HG02870 (cell line): Measurements from ENCODE around the gene LAIR2.
"Not testable (repeated sequence)": the region's sequence is repeated elsewhere in the genome, so short reads cannot be mapped to it uniquely, and the experiment has no call there.

ENCODE experiments used
- ATAC-seq: cut with Tn5 transposase; IDR thresholded peaks from one replicate; pipeline ENCODE4 v1.9.1; 2021; ENCODE audit warnings: mild to moderate bottlenecking, moderate library complexity; ENCODE audit not compliant: unreplicated experiment

The LAIR2 gene

DNA sequence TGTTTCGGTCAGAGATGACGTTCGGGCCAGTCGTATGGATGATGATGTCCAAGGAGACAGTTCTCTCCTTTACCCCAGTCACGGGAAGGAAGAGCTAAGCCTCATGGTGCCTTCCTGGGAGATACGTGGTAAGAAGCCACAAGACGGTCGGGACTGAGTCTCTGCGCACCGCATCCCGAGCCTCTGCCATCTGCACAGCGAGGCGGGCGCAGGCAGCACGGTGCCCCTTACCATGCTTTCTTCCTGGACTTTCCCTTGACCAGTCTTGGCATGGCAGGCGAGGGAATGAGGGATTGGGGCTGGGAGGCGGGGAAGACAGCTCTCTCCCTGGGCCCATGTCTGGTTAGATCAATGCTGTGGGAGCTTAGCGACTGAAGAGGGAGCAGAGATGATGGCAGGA lies 10.1 kb upstream of the LAIR2 start:
- ATAC-seq, result no peak

DNA sequence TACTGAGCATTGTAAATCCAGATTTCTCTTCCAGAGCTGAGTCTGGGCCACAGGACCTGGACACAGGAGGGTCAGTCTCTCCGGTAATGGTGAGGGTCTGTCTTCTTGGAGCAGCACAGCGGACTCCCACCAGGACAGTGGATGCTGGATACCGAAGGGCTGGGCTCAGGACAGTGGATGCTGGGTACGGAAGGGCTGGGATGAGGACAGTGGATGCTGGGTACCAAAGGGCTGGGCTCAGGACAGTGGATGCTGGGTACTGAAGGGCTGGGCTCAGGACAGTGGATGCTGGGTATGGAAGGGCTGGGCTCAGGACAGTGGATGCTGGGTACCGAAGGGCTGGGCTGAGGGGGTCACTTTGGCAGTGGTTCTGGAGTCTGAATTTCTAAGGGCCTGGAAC lies 9.6 kb upstream of the LAIR2 start:
- not testable (repeated sequence) for ATAC-seq

DNA sequence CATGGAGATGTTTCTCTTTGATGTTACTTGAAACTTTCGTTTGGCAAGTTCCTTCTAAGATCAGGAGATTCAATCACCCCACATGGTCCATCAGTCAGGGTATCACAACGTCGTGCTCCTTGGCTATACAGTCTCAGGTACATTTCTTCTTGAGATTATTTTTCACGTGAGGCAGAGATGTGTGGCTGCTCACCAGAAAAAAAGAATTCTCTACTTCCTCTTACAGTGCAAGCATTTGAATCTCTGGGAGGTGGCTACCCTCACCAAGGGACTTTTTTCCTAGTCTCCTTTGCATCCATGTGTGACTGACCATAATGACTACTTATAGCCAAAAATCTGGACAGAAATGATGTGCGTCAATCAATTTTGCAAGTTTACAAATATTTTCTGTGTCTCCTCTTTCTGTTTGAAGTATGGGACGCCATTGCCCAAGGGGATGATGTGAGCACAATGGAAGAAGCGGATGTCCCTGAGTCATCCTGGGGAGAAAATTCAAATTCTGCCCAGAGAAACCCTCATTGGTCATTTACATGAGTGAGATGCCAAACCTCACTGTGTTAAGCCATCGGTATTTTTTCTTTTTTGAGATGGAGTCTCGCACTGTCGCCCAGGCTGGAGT lies 8.6 kb upstream of the LAIR2 start:
- ATAC-seq, result no peak

DNA sequence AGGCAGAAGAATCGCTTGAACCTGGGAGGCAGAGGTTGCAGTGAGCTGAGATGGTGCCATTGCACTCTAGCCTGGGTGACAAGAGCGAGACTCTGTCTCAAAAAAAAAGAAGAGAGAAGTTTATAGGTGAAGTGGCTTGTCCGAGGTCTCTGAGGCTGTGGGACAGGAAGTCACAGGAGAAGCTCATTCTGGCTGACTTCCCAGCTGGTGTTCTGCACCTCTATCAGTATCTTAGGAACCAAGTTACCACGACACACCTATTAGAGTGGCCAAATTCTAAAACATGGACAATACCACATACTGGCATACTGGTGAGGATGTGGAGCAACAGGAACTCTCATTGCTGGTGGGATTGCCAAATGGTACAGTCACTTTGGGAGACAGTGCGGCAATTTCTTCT lies 7.3 kb upstream of the LAIR2 start:
- ATAC-seq, result not testable (repeated sequence)

DNA sequence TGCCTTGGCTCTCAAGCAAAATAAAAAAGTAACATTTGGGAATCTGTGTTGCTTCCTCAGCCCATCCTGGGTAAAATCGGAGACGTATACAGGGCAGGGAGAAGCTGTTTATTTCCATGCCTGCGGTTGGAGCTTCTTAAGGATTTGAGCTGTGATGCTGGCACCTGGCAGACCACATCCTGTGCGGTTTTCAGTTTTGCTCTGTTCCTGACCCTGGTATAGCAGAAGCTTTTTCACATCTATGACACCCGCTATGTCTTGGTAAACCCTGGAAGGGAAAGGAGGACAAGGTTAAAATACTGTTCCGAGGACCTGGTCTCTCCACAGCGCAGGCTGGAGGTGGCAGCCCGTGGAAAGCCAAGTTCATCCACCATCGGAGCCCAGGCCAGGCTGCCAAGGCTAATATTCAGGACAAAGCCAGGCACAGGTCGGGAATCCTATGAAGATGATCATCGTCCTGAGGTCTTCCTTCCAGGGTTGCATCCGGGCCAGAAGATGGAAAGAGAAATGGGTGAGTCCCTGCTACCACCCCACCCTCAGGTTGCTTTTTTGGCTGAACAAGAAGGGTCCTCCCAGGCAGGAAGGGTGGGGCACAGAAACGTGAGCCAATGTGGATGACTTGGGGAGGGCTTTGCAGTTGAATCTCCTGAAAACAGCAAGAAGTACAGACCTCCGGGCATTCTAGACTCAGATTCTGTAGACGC lies 4.7 kb upstream of the LAIR2 start:
- not testable (repeated sequence) for ATAC-seq

DNA sequence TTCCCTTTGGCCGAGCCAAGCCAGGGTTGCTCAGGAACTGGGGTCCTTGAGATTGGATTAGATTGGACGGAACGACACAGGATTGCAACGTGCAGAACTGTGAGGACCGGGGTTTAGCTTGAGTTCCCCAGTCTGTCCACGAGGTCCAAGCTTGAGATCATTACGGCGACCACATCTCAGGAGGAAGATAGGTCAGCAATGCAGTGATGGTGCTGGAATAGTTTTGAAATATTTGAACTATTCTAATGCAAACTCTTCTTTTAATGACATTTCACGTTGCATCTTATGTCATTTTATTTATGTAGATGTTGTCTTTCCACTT lies 4.2 kb upstream of the LAIR2 start:
- ATAC-seq, result not testable (repeated sequence)

DNA sequence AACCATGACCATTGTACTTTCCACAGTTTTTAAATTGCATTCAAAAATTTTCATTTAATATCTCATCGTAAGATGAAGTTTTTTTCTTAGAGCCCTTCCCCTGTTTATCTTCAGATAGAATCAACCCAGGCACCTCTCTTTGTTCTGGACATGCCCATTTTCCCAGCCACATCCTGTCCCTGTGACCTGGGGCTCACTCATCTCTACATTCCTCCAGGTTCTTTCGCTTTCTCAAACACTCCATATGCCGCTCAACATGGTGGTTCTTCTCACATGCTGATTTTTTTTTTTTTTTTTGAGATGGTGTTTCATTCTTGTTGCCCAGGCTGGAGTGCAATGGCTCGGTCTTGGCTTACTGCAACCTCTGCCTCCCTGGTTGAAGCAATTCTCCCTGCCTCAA lies 2.9 kb downstream of the LAIR2 start:
- ATAC-seq, result not testable (repeated sequence)

DNA sequence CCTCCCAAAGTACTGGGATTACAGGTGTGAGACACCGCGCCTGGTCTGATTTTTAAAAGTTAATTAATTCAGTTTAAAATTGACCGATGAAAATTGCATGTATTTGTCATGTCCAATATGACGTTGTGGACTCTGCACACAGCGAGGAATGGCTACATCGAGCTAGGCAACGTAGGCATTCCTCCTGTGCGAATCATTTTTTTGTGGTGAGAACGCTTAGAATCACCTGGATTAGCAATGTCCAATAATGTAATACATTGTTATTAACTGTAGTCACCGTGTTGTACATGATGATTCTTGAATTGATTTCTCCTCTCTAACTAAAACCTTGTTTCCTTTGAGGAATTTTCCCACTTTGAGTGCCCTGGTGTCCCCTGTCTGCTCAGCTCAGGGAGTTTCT lies 3.4 kb downstream of the LAIR2 start:
- no peak for ATAC-seq

DNA sequence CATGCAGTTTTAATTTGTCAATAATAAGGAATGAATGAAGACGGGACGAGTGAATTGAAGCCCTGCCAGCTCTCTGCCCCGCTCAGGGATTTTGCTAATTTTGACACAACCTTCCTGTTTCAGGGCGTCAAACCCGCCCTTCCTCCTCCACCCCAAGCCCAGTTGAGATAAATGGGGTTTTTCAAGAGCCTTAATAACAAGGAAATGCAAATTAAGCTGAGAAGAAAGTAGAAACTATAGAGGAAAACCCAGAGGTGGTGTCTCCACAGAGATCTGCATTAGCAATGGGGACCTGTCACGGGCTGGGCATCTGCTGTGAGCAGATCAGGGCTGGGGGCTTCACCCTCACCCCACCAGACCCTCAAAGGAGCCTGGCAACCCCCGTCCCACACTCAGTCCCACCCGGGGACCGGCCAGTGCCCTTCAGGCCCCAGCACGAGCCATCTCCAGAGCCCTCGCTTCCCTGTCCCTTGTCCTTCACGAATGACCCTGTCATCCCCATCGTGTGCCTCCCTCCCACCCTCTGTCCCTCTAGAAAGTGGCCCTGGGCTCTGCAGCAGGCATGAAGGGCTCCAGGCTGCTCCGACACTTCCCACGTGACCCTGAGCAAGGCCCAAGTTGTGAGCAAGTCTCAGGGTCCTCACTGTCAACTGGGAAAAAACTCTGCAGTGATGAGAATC lies 4.5 kb downstream of the LAIR2 start:
- not testable (repeated sequence) for ATAC-seq

DNA sequence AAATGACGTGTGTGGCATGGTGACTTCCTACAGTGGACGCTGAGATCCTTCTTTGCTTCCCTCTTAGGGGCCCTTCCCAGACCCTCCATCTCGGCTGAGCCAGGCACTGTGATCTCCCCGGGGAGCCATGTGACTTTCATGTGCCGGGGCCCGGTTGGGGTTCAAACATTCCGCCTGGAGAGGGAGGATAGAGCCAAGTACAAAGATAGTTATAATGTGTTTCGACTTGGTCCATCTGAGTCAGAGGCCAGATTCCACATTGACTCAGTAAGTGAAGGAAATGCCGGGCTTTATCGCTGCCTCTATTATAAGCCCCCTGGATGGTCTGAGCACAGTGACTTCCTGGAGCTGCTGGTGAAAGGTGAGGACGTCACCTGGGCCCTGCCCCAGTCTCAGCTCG lies 5.2 kb downstream of the LAIR2 start:
- no peak for ATAC-seq

DNA sequence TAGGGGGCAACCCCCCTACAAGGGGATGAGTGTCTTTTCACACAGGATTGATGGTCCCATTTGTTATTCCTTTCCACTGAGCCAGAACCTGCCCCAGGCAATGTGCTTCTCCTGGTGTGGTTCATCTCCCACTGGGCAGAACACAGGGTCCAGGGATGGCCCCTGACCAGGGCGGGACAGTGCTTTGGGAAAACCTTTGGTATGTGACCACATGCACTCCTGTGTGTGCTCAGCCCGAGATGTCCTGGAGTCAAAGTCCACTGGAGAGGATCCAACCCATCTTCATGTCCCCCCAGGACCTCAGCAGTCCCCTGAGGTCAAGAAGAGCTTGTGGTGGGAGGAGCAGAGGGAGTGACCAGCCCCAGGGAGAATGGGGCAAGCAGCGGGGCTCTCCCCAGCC lies 5.9 kb downstream of the LAIR2 start:
- not testable (repeated sequence) for ATAC-seq

DNA sequence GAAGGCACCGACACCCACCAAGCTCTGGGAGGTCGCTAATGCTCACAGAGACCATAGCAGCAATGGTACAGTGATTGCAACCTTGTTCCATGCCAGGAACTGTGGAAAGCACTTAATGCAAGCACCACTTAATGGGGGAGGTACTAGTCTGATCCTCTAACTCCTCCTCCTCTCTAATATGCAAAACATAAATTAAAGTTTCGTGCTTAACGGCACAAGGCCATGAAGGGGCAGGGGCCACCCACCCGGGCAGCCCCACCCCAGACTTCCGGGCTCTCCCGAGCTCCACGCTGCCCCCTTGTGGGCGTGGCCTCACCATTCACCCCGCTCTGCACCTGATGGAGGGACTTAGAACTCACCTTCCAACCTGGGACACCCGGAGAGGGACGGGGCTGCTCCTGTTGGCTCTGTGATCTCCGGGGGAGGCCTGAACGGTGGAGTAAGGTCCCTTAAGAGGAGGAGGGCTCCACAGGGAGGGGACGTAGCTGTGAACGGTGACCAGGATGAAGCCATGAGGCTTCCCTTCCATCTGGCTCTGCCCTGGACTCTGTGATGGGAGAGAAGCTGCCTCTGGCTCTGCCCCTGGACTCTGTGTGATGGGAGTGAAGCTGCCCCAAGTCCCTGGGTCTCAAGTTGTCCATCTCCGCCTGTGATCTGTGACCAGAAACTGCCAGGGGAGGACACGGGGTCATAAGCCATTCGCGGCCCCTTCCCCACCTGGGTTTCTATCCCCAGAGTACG lies 6.7 kb downstream of the LAIR2 start:
- not testable (repeated sequence) for ATAC-seq

DNA sequence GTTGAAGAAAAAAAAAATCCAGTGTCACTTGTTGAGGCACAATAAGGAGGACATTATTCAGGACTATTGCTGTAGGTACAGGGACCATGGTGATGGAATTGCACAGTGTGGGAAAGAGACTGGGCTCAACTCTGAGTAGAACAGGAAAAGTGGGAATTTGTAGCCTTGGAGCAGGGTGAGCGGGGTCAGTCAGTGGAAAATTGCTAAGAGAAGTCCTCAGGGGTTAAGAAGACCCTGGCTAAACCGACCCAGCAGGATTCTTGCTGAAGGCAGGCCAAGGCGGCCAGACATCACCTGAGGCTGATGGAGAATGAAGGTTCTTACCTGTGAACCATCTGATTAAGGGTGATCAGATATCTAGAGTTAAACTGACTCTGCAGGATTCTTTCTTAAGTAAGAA lies 12.5 kb downstream of the LAIR2 start:
- no peak for ATAC-seq

DNA sequence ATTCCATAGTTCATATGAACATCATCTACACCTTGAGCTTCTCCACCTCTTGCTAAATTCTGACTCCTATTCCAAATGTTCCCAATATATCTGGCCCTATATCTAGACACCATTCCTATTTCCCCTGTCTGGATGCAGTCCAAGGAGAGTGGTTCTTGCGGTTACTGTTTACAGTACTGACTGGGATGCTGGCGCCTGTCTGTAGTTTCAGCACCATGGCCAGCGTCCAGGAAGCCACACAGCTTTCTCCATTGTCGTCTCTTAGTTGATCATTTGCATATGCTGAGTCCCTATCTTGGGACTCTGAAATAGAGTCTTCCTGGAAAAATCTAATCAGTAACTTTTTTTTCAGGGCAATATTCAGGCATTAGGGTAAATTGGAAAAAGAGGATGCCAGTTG lies 14.9 kb downstream of the LAIR2 start:
- no peak for ATAC-seq

DNA sequence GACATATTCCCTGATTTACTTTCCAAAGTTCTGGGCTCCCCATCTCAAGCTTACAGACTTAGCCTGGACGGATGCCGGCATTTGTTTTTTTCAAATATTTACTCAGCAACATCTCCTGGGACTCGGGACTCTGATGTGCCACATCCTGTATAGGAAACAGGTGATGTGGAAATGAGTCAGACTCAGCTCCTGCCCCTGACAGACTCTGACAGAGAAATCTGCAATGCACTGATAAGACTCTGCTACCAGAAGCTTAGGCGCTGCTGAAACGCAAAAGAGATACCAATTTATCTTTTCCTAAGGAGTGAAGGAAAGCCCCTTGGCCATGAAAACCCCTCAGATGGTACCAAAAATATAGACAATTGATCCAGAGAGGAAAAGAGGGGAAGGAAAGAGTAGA lies 16.2 kb downstream of the LAIR2 start:
- ATAC-seq, result no peak

DNA sequence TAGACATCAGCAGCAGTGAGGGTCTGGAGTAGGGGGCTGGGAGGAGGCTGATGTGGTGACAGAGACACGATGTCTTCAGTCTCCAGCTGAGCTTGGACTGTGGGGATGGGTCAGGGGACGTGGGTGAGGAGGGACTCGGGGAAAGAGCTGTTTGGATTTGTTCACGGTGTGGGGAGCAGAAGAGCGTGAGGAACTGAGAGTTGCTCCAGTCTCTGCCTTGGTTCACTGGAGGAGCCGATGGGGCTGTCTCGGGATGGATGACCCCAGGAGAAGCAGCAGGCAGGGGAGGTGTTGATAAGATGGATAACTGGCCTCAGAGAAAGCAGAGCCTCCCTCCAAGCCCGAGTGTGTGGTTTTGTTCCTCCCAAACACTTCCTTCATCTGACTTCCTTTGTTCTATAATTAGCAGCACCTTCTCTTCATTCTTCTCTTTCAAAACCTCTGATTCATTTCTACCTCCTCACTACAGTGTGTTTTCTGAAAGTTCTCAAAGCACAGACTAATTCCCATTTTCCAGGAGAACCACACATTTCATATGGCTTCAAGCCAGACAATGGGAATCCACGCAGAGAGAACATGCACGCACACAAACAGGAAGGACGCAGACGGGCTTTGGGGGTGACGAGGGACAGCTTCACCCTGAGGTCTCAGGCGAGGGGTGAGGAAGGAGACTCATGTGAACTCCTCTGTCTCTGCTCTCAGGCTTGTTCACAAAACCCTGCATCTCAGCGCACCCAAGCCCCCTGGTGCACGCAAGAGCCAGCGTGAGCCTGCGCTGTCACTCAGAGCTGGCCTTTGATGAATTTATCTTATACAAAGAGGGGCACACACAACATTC lies 18.6 kb downstream of the LAIR2 start:
- ATAC-seq, result no peak

DNA sequence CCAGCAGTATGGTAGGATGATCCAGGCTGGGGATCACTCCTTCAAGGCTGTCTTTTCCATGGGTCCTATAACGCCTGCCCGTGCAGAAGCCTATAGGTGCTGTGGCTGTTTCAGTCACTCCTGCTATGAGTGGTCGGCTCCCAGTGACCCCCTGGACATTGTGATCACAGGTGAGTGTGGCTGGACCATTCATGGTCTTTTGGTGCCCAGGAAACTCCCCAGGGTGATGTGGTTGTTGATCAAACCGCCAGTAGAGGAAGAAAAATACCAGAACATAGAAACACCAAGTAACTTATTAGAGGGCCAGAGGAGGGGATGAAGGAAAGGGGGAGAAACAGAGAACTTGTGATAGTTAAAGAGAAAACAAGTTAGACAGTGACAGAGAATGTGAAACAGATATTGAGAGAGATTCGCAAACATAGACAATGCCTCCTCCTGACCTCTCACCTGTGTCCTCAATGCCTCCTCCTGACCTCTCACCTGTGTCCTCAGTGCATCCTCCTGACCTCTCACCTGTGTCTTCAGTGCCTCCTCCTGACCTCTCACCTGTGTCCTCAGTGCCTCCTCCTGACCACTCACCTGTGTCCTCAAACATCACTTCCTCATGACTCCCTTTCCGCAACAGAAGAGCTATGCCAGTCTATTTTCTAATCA lies 19.4 kb downstream of the LAIR2 start:
- ATAC-seq, result no peak

DNA sequence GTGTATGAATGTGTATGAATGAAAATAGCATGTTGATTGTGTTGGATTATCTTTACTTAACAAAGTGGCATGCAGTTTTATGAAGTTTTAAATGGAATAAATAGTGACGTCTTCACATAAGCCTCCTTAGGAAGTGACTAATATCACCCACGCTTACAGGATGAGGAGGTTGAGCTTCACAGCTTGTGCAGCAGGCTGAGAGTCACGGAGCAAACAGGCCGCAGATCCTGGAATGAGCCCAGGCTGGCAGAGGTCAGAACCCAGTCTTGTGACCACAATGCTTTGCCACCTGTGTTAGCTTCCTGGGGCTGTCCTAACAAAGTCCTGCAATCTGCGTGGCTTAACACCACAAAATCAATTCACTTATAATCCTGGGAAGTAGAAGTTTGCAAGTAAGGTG lies 20.8 kb downstream of the LAIR2 start:
- no peak for ATAC-seq

DNA sequence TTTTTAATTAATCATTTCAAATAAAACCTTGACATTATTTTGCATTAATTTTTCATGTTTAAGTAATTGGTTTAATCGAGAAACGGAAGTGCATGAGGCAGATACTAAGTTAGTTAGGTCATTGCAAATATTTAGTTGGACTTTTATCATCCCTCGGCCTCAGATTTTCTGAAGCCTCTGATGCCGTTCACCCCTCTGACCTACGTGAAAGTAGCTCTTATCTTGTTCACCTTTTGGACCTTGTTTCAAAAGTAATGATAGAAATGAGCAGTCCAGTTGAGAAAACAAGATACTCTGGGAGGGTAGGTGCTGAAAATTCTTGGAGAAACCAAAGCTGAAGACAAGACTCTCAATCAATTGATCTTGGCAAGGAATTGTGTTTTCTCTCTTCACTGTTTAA lies 23.0 kb downstream of the LAIR2 start:
- ATAC-seq, result no peak

DNA sequence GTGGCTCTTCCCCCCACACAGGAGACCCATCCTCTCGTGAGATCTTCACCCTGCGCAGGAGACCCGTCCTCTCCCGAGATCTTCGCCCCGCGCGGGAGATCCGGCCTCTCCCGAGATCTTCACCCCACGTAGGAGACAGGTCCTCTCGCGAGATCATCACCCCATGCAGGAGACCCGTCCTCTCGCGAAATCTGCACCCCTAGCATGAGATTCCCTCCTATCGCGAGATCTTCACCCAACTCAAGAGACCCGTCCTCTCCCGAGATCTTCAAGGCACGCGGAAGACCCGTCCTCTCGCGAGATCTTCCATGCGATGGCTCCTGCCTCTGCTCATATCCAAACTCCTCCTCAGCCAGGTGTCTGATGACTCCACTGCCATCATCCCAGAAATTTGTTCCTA lies 24.3 kb downstream of the LAIR2 start:
- ATAC-seq, result no peak
